ENCODE data around the gene HDAC1.
A peak's percentile ranks its signal among the peaks of the same experiment; 100 is the strongest.

- TF ChIP-seq POLR2A (IDR thresholded peaks at IDR 0.05) (peak; percentile 90 to 98), CTCF (IDR thresholded peaks at IDR 0.05) (no peak)
Observed at GRCh38 chr1:32335790-32336590, 44.1 kb downstream of the HDAC1 start, which contains the start of gene MARCKSL1.
